Measurements from ENCODE around the gene CYP39A1. TPM values are rescaled to one million over a fixed set of nuclear protein-coding genes. Genes with fewer than 3 reads are reported as not detected.

Gene CYP39A1
- total RNA-seq, 1 donor, result 0.63 TPM

- no peak overlapping the region for H3K4me3 ChIP-seq (ENCODE audit: low read depth, low read length)
- no peak for TF ChIP-seq CTCF (IDR thresholded peaks at IDR 0.05; ENCODE audit: insufficient read depth, low read length)
- no peak for DNase-seq (ENCODE audit: low read depth)
These were observed 148.4 kb downstream of the CYP39A1 start for GRCh38 chr6:46504242-46504641.

- no peak for TF ChIP-seq CTCF (IDR thresholded peaks at IDR 0.05; ENCODE audit: insufficient read depth, low read length)
- H3K4me3 ChIP-seq (ENCODE audit: low read depth, low read length), result no peak overlapping the region
- DNase-seq (ENCODE audit: low read depth), result no peak
These were observed 150.0 kb downstream of the CYP39A1 start for GRCh38 chr6:46502486-46503119.

- no peak for DNase-seq (ENCODE audit: low read depth)
- TF ChIP-seq CTCF (IDR thresholded peaks at IDR 0.05; ENCODE audit: insufficient read depth, low read length), result no peak
- no peak overlapping the region for H3K4me3 ChIP-seq (ENCODE audit: low read depth, low read length)
These were observed 151.2 kb downstream of the CYP39A1 start for GRCh38 chr6:46501136-46502089.

GRCh38 chr6:46500382-46500781 is 152.2 kb downstream of the CYP39A1 start:
- H3K4me3 ChIP-seq (ENCODE audit: low read depth, low read length), result no peak overlapping the region
- no peak for DNase-seq (ENCODE audit: low read depth)
- TF ChIP-seq CTCF (IDR thresholded peaks at IDR 0.05; ENCODE audit: insufficient read depth, low read length), result no peak

Other genes starting within 250 kb of the CYP39A1 start
- gene RCAN2, start 161.4 kb downstream of the CYP39A1 start, total RNA-seq (ENCODE audit: low replicate concordance), result 8.0 and 14.9 TPM in 2 replicates
- gene SLC25A27, start 157 bp upstream of the CYP39A1 start, total RNA-seq (ENCODE audit: low replicate concordance), result 6.2 and 27.3 TPM in 2 replicates
- gene TDRD6, start 35.1 kb upstream of the CYP39A1 start, total RNA-seq (ENCODE audit: low replicate concordance), result 0.18 and 1.8 TPM in 2 replicates
- 7.8 TPM in 1 of 2 replicates, not detected in the other for gene PLA2G7, start 82.6 kb upstream of the CYP39A1 start, total RNA-seq (ENCODE audit: low replicate concordance)
- gene ANKRD66, start 94.1 kb upstream of the CYP39A1 start, total RNA-seq (ENCODE audit: low replicate concordance), result not detected in 2 replicates
- gene MEP1A, start 140.6 kb upstream of the CYP39A1 start, total RNA-seq (ENCODE audit: low replicate concordance), result not detected in 2 replicates